ENCODE results near the gene UBQLNL. TPM values are rescaled to one million over a fixed set of nuclear protein-coding genes. Genes with fewer than 3 reads are reported as not detected.

Gene UBQLNL
- total RNA-seq, 1 experiment from 2014 or later, result 0.24 TPM

DNA sequence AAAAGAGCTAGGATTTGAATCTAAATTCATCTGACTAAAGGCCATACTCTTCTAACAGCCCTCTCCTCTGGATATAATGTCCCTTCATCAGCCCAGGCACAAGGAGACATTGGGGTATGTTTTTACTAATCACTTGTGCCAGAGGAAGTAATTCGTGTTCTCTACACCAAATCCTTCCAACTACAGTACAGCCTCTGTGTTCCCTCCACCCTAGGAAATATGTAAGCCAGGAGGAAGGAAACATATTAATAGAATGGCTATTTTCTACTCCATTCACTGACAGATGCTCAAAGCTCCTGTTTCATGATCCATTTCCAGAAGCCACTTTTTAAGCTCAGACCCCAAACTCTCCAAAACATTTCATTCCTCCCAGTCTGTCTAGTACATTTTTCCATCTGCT lies 12.0 kb upstream of the UBQLNL start (continued):
- TF ChIP-seq, protein P1, sequence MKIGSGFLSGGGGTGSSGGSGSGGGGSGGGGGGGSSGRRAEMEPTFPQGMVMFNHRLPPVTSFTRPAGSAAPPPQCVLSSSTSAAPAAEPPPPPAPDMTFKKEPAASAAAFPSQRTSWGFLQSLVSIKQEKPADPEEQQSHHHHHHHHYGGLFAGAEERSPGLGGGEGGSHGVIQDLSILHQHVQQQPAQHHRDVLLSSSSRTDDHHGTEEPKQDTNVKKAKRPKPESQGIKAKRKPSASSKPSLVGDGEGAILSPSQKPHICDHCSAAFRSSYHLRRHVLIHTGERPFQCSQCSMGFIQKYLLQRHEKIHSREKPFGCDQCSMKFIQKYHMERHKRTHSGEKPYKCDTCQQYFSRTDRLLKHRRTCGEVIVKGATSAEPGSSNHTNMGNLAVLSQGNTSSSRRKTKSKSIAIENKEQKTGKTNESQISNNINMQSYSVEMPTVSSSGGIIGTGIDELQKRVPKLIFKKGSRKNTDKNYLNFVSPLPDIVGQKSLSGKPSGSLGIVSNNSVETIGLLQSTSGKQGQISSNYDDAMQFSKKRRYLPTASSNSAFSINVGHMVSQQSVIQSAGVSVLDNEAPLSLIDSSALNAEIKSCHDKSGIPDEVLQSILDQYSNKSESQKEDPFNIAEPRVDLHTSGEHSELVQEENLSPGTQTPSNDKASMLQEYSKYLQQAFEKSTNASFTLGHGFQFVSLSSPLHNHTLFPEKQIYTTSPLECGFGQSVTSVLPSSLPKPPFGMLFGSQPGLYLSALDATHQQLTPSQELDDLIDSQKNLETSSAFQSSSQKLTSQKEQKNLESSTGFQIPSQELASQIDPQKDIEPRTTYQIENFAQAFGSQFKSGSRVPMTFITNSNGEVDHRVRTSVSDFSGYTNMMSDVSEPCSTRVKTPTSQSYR (CRISPR knock-in tag; IDR thresholded peaks at IDR 0.05), result no peak

DNA sequence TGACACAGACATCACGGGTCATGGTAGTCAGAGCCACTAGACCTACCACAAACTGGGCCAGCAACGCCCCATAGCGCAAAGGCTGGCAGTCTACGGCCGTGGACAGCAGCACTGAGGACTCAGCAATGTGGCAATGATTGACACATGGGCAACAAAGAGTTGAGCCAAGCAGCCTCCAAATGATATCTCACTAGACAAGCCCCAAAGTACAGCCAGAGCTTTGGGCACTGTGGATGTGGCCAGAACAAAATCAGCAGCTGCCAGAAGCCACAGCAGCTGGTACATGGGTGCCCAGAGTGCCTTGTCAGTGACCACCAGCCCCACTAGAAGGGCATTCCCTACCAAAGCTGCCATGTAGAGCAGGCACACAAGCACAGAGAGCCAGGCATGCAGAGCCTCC lies 11.2 kb upstream of the UBQLNL start:
- CTCF ChIA-PET, result no interaction called here
- Mint-ChIP-seq H3K27me3 (ENCODE audit: low read depth) (peaks cover 44% of the 10 kb centered on the region), H3K36me3 (no peaks in the 10 kb centered on the region), H3K9me3 (peaks cover 16% of the 10 kb centered on the region), H3K4me3 (no peak overlapping the region), H3K4me1 (peaks cover 14% of the 10 kb centered on the region), H3K27ac (no peak overlapping the region)
- ATAC-seq (no peak), DNase-seq (ENCODE audit: low spot score) (no peak)
- POLR2A ChIA-PET, result no interaction called here
- no peak for TF ChIP-seq HMGA2 (CRISPR knock-in tag; IDR thresholded peaks at IDR 0.05)
- TF ChIP-seq NFATC4 (CRISPR knock-in tag; IDR thresholded peaks at IDR 0.05), result no peak
- TF ChIP-seq, protein P2, sequence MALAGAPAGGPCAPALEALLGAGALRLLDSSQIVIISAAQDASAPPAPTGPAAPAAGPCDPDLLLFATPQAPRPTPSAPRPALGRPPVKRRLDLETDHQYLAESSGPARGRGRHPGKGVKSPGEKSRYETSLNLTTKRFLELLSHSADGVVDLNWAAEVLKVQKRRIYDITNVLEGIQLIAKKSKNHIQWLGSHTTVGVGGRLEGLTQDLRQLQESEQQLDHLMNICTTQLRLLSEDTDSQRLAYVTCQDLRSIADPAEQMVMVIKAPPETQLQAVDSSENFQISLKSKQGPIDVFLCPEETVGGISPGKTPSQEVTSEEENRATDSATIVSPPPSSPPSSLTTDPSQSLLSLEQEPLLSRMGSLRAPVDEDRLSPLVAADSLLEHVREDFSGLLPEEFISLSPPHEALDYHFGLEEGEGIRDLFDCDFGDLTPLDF (CRISPR knock-in tag; IDR thresholded peaks at IDR 0.05), result no peak
- TF ChIP-seq MXD4 (CRISPR knock-in tag; IDR thresholded peaks at IDR 0.05; ENCODE audit: borderline replicate concordance), result no peak
- TF ChIP-seq, protein P3, sequence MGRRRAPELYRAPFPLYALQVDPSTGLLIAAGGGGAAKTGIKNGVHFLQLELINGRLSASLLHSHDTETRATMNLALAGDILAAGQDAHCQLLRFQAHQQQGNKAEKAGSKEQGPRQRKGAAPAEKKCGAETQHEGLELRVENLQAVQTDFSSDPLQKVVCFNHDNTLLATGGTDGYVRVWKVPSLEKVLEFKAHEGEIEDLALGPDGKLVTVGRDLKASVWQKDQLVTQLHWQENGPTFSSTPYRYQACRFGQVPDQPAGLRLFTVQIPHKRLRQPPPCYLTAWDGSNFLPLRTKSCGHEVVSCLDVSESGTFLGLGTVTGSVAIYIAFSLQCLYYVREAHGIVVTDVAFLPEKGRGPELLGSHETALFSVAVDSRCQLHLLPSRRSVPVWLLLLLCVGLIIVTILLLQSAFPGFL (CRISPR knock-in tag; IDR thresholded peaks at IDR 0.05; ENCODE audit: borderline replicate concordance), result no peak
- no peak for TF ChIP-seq RELA (CRISPR knock-in tag; IDR thresholded peaks at IDR 0.05; ENCODE audit: borderline replicate concordance)
- TF ChIP-seq FOXK1 (CRISPR knock-in tag; IDR thresholded peaks at IDR 0.05), result no peak

DNA sequence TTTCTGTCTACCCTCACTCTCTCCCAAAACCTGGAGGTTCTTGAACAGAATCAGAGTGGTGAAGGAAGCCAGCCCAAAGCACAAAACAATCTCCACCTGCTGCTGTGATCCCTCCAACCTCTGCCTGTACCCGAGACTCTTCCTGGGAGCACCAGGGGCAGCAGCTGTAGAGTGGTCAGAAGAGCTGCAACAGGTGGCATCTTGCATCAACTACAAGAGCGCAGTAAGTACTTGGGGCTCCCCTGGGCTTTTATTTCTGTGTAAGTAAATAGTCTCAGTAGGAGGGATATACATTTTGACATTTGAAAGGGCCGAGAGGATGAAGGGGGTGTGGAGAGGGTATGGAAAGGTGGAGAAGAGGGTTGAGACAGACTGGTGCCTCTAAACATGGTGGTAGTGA lies 8.3 kb upstream of the UBQLNL start:
- Mint-ChIP-seq H3K9me3 (peaks cover 21% of the 10 kb centered on the region), H3K27ac (no peak overlapping the region), H3K27me3 (ENCODE audit: low read depth) (peaks cover 46% of the 10 kb centered on the region), H3K36me3 (no peaks in the 10 kb centered on the region), H3K4me1 (peaks cover 14% of the 10 kb centered on the region), H3K4me3 (no peak overlapping the region)
- CTCF ChIA-PET, result no interaction called here
- POLR2A ChIA-PET, result no interaction called here
- DNase-seq (ENCODE audit: low spot score), result no peak
- ATAC-seq, result peak; percentile 73
- peak; percentile 20; the same call in 1 of the 2 replicates for TF ChIP-seq ZNF263 (CRISPR knock-in tag; IDR thresholded peaks at IDR 0.05; ENCODE audit: low read depth)
- TF ChIP-seq ZNF423 (CRISPR knock-in tag; IDR thresholded peaks at IDR 0.05), result peak; percentile 58; the same call in 1 of the 2 replicates
- TF ChIP-seq, protein P4, sequence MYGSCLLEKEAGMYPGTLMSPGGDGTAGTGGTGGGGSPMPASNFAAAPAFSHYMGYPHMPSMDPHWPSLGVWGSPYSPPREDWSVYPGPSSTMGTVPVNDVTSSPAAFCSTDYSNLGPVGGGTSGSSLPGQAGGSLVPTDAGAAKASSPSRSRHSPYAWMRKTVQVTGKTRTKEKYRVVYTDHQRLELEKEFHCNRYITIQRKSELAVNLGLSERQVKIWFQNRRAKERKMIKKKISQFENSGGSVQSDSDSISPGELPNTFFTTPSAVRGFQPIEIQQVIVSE (CRISPR knock-in tag; IDR thresholded peaks at IDR 0.05; ENCODE audit: borderline replicate concordance), result no peak

DNA sequence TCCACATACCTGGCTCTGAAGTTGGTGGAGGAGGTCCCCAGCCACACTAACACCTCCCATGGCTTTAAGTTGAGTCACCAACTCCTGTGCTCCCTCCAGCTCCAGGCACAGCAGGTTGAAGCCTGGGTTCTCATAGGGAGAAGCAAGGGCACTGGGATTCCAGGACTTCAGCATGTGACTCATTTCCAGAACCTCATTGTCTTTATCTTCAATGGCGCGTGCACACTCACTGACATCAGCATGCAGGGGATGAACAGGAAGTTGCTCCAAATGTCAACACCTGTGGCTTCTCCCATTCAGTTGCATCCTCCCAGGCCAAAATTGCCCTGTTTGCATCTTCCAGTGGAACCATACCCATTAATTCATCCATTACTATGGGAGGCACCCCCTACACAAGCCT lies 5.8 kb upstream of the UBQLNL start:
- H3K9me3 Mint-ChIP-seq, result peaks cover 21% of the 10 kb centered on the region

More for the DNA sequence above, 5.8 kb upstream of the UBQLNL start:
- ChIA-PET CTCF (no interaction called here), POLR2A (no interaction called here)
- no peak for DNase-seq (ENCODE audit: low spot score)
- Mint-ChIP-seq H3K27ac (no peak overlapping the region), H3K27me3 (ENCODE audit: low read depth) (peaks cover 39% of the 10 kb centered on the region), H3K4me3 (no peak overlapping the region), H3K36me3 (no peaks in the 10 kb centered on the region), H3K4me1 (peaks cover 14% of the 10 kb centered on the region)
- no peak for ATAC-seq
- TF ChIP-seq FOXP1 (CRISPR knock-in tag; IDR thresholded peaks at IDR 0.05; ENCODE audit: borderline replicate concordance), result no peak
- no peak for TF ChIP-seq ZNF317 (CRISPR knock-in tag; IDR thresholded peaks at IDR 0.05; ENCODE audit: borderline replicate concordance, low read depth)
- TF ChIP-seq OVOL2 (CRISPR knock-in tag; IDR thresholded peaks at IDR 0.05; ENCODE audit: borderline replicate concordance), result no peak
- TF ChIP-seq, protein P5, sequence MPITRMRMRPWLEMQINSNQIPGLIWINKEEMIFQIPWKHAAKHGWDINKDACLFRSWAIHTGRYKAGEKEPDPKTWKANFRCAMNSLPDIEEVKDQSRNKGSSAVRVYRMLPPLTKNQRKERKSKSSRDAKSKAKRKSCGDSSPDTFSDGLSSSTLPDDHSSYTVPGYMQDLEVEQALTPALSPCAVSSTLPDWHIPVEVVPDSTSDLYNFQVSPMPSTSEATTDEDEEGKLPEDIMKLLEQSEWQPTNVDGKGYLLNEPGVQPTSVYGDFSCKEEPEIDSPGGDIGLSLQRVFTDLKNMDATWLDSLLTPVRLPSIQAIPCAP (CRISPR knock-in tag; IDR thresholded peaks at IDR 0.05), result no peak
- no peak for TF ChIP-seq ZBTB21 (CRISPR knock-in tag; IDR thresholded peaks at IDR 0.05; ENCODE audit: borderline replicate concordance)
- no peak for TF ChIP-seq JUN (CRISPR knock-in tag; IDR thresholded peaks at IDR 0.05)
- no peak for TF ChIP-seq TP53 (CRISPR knock-in tag; IDR thresholded peaks at IDR 0.05)

Measured in WTC11 (cell line).